ENCODE data around the gene CASP1. TPM values are rescaled to one million over a fixed set of nuclear protein-coding genes. Genes with fewer than 3 reads are reported as not detected.
A peak's percentile ranks its signal among the peaks of the same experiment; 100 is the strongest.

Gene CASP1
- total and polyA plus RNA-seq, 4 donors: 6.9 to 15.2 (median 8.6) TPM

DNA sequence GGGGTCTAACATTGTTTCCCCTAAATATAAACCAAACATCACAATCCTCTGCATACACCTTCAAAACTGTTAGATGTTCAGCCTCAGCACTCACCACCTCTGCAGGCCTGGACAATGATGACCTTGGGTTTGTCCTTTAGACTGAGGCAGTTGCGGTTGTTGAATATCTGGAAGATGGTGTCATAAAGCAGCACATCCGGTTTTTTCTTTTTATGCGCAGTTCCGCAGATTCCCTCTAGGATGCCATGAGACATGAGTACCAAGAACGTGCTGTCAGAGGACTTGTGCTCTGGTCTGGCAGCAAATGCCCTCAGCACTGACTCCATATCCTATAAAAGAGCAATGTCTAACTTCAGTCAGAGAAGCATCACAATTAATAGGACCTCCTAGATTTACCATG lies 34.8 kb downstream of the CASP1 start:
- 93% methylated on average over 5 of the region's 5 CpGs for WGBS
- DNase-seq (ENCODE audit: low spot score): no peak
- H3K4me3 ChIP-seq (ENCODE audit: low read depth in 1 of 3, low read length in 3 of 3): no peak overlapping the region
- H3K9me3 ChIP-seq (ENCODE audit: control insufficient read depth in 4 of 4, low read length in 3 of 4): no peaks in the 10 kb centered on the region
- H3K4me1 ChIP-seq (ENCODE audit: control insufficient read depth in 4 of 4, insufficient read depth in 4 of 4, low read length in 3 of 4): peaks cover 0 to 1% (median 0%) of the 10 kb centered on the region in 4 donors
- TF ChIP-seq RAD21 (IDR thresholded peaks at IDR 0.05): no peak
- TF ChIP-seq, protein P1, sequence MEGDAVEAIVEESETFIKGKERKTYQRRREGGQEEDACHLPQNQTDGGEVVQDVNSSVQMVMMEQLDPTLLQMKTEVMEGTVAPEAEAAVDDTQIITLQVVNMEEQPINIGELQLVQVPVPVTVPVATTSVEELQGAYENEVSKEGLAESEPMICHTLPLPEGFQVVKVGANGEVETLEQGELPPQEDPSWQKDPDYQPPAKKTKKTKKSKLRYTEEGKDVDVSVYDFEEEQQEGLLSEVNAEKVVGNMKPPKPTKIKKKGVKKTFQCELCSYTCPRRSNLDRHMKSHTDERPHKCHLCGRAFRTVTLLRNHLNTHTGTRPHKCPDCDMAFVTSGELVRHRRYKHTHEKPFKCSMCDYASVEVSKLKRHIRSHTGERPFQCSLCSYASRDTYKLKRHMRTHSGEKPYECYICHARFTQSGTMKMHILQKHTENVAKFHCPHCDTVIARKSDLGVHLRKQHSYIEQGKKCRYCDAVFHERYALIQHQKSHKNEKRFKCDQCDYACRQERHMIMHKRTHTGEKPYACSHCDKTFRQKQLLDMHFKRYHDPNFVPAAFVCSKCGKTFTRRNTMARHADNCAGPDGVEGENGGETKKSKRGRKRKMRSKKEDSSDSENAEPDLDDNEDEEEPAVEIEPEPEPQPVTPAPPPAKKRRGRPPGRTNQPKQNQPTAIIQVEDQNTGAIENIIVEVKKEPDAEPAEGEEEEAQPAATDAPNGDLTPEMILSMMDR (IDR thresholded peaks at IDR 0.05; ENCODE audit: low read depth, low read length, missing input control): peak; percentile 5
- H3K27ac ChIP-seq (ENCODE audit: low read depth in 1 of 2, low read length in 2 of 2): no peak overlapping the region
- no peaks in the 10 kb centered on the region for H3K36me3 ChIP-seq (ENCODE audit: control insufficient read depth in 4 of 4, insufficient read depth in 3 of 4, low read depth in 1 of 4, low read length in 3 of 4)
- no peaks in the 10 kb centered on the region for H3K27me3 ChIP-seq (ENCODE audit: control insufficient read depth in 4 of 4, insufficient read depth in 4 of 4, low read length in 3 of 4)
- no peak overlapping the region for H3K9ac ChIP-seq (ENCODE audit: low read depth in 1 of 2, low read length in 2 of 2)

DNA sequence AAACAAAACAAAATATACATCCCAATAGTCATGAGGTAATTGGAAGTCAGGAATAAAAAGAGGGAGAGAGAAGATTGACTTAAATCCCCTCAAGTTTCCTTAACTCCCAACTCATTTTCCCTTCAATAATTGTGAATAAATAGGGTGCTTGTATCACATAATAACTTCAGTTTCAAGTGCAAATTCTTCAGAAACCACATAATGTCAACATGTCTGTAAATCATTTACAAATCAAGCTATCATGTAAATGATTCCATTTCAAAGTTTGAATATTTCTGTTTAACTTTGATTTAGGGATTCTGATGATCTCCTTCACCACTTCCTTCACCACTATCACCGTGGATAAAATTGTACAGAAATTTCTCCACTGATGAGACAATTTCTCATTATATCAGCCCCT lies 35.2 kb downstream of the CASP1 start:
- Histone ChIP-seq H3K9ac (ENCODE audit: low read depth in 1 of 2, low read length in 2 of 2) (no peak overlapping the region), H3K27me3 (ENCODE audit: control insufficient read depth in 4 of 4, insufficient read depth in 4 of 4, low read length in 3 of 4) (no peaks in the 10 kb centered on the region), H3K27ac (ENCODE audit: low read depth in 1 of 2, low read length in 2 of 2) (no peak overlapping the region), H3K36me3 (ENCODE audit: control insufficient read depth in 4 of 4, insufficient read depth in 3 of 4, low read depth in 1 of 4, low read length in 3 of 4) (no peaks in the 10 kb centered on the region), H3K4me1 (ENCODE audit: control insufficient read depth in 4 of 4, insufficient read depth in 4 of 4, low read length in 3 of 4) (peaks cover 0 to 1% (median 0%) of the 10 kb centered on the region in 4 donors), H3K9me3 (ENCODE audit: control insufficient read depth in 4 of 4, low read length in 3 of 4) (no peaks in the 10 kb centered on the region), H3K4me3 (ENCODE audit: low read depth in 1 of 3, low read length in 3 of 3) (no peak overlapping the region)
- DNase-seq (ENCODE audit: low spot score): no peak
- WGBS: 75% methylated on average over 1 of the region's 1 CpG
- TF ChIP-seq FOXA1 (IDR thresholded peaks at IDR 0.05): no peak
- no peak for TF ChIP-seq HNF4G (IDR thresholded peaks at IDR 0.05)
- TF ChIP-seq RAD21 (IDR thresholded peaks at IDR 0.05): no peak
- TF ChIP-seq, protein P2, sequence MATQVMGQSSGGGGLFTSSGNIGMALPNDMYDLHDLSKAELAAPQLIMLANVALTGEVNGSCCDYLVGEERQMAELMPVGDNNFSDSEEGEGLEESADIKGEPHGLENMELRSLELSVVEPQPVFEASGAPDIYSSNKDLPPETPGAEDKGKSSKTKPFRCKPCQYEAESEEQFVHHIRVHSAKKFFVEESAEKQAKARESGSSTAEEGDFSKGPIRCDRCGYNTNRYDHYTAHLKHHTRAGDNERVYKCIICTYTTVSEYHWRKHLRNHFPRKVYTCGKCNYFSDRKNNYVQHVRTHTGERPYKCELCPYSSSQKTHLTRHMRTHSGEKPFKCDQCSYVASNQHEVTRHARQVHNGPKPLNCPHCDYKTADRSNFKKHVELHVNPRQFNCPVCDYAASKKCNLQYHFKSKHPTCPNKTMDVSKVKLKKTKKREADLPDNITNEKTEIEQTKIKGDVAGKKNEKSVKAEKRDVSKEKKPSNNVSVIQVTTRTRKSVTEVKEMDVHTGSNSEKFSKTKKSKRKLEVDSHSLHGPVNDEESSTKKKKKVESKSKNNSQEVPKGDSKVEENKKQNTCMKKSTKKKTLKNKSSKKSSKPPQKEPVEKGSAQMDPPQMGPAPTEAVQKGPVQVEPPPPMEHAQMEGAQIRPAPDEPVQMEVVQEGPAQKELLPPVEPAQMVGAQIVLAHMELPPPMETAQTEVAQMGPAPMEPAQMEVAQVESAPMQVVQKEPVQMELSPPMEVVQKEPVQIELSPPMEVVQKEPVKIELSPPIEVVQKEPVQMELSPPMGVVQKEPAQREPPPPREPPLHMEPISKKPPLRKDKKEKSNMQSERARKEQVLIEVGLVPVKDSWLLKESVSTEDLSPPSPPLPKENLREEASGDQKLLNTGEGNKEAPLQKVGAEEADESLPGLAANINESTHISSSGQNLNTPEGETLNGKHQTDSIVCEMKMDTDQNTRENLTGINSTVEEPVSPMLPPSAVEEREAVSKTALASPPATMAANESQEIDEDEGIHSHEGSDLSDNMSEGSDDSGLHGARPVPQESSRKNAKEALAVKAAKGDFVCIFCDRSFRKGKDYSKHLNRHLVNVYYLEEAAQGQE (IDR thresholded peaks at IDR 0.05): no peak
- TF ChIP-seq, protein P1 (IDR thresholded peaks at IDR 0.05; ENCODE audit: low read depth, low read length, missing input control): no peak
- no peak for TF ChIP-seq TAF1 (conservative IDR thresholded peaks at IDR 0.05)
- TF ChIP-seq, protein P3, sequence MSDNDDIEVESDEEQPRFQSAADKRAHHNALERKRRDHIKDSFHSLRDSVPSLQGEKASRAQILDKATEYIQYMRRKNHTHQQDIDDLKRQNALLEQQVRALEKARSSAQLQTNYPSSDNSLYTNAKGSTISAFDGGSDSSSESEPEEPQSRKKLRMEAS (IDR thresholded peaks at IDR 0.05): no peak
- no peak for TF ChIP-seq RXRA (IDR thresholded peaks at IDR 0.05)
- no peak for TF ChIP-seq JUND (IDR thresholded peaks at IDR 0.05)
- no peak for TF ChIP-seq FOXA2 (IDR thresholded peaks at IDR 0.05)
- no peak for TF ChIP-seq NR2F2 (IDR thresholded peaks at IDR 0.05)
- TF ChIP-seq GABPA (IDR thresholded peaks at IDR 0.05 in 1 of 2, conservative IDR thresholded peaks at IDR 0.05 in 1 of 2): no peak
- no peak for TF ChIP-seq EGR1 (IDR thresholded peaks at IDR 0.05; ENCODE audit: low read depth in 2 of 2)
- no peak for TF ChIP-seq HNF4A (conservative IDR thresholded peaks at IDR 0.05)
- TF ChIP-seq, protein P4, sequence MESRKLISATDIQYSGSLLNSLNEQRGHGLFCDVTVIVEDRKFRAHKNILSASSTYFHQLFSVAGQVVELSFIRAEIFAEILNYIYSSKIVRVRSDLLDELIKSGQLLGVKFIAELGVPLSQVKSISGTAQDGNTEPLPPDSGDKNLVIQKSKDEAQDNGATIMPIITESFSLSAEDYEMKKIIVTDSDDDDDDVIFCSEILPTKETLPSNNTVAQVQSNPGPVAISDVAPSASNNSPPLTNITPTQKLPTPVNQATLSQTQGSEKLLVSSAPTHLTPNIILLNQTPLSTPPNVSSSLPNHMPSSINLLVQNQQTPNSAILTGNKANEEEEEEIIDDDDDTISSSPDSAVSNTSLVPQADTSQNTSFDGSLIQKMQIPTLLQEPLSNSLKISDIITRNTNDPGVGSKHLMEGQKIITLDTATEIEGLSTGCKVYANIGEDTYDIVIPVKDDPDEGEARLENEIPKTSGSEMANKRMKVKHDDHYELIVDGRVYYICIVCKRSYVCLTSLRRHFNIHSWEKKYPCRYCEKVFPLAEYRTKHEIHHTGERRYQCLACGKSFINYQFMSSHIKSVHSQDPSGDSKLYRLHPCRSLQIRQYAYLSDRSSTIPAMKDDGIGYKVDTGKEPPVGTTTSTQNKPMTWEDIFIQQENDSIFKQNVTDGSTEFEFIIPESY (IDR thresholded peaks at IDR 0.05): no peak
